HG02571 (cell line): Measurements from ENCODE around the gene RASEF.
"Not testable (repeated sequence)": the region's sequence is repeated elsewhere in the genome, so short reads cannot be mapped to it uniquely, and the experiment has no call there.

Experiments
- ATAC-seq: cut with Tn5 transposase; IDR thresholded peaks from one replicate; pipeline ENCODE4 v1.9.1; 2021; ENCODE audit warnings: mild to moderate bottlenecking, moderate library complexity; ENCODE audit not compliant: unreplicated experiment

The RASEF gene

GRCh38 chr9:83062651-83063527 lies at the start of gene RASEF:
RASEF (minus strand) TSS chr9:83063142; CDS start chr9:83062867, 275 bp downstream.
- ATAC-seq: no peak

- no peak for ATAC-seq
Measured at GRCh38 chr9:83111169-83111568, 48.2 kb upstream of the RASEF start.

GRCh38 chr9:83109296-83109695 lies 46.4 kb upstream of the RASEF start:
- no peak for ATAC-seq

- no peak for ATAC-seq
Measured at GRCh38 chr9:83108208-83108607, 45.3 kb upstream of the RASEF start.

- no peak for ATAC-seq
Measured at GRCh38 chr9:83106772-83107171, 43.8 kb upstream of the RASEF start.

- ATAC-seq: no peak
Measured at GRCh38 chr9:83106263-83106662, 43.3 kb upstream of the RASEF start.

- no peak for ATAC-seq
Measured at GRCh38 chr9:83097633-83098032, 34.7 kb upstream of the RASEF start.

- not testable (repeated sequence) for ATAC-seq
Measured at GRCh38 chr9:83093311-83093710, 30.4 kb upstream of the RASEF start.

- no peak for ATAC-seq
Measured at GRCh38 chr9:83081846-83082245, 18.9 kb upstream of the RASEF start.

- no peak for ATAC-seq
Measured at GRCh38 chr9:83081010-83081409, 18.1 kb upstream of the RASEF start.

- not testable (repeated sequence) for ATAC-seq
Measured at GRCh38 chr9:83075932-83076331, 13.0 kb upstream of the RASEF start.

GRCh38 chr9:83072498-83072897 lies 9.6 kb upstream of the RASEF start:
- not testable (repeated sequence) for ATAC-seq

- ATAC-seq: no peak
Measured at GRCh38 chr9:83071626-83072025, 8.7 kb upstream of the RASEF start.

- no peak for ATAC-seq
Measured at GRCh38 chr9:83070261-83070660, 7.3 kb upstream of the RASEF start.

- no peak for ATAC-seq
Measured at GRCh38 chr9:83069651-83070050, 6.7 kb upstream of the RASEF start.

GRCh38 chr9:83068414-83068813 lies 5.5 kb upstream of the RASEF start:
- ATAC-seq: no peak

- ATAC-seq: no peak
Measured at GRCh38 chr9:83067579-83067978, 4.6 kb upstream of the RASEF start.

GRCh38 chr9:83066771-83067170 lies 3.8 kb upstream of the RASEF start:
- no peak for ATAC-seq

GRCh38 chr9:83065233-83065632 lies 2.3 kb upstream of the RASEF start:
- ATAC-seq: no peak

- ATAC-seq: no peak
Measured at GRCh38 chr9:83061990-83062650, 822 bp downstream of the RASEF start.

GRCh38 chr9:83061036-83061435 lies 1.9 kb downstream of the RASEF start:
- ATAC-seq: no peak

- no peak for ATAC-seq
Measured at GRCh38 chr9:83060556-83060955, 2.4 kb downstream of the RASEF start.
